NCI-H1417 treated with DMSO at 0.1 percent for 48 hours (cell line): ENCODE measurements around the gene APBA2.

Source experiments
- DNase-seq: peaks from one replicate; lab custom pipeline; 2025; lab: John Stamatoyannopoulos, UW

APBA2 gene

DNA sequence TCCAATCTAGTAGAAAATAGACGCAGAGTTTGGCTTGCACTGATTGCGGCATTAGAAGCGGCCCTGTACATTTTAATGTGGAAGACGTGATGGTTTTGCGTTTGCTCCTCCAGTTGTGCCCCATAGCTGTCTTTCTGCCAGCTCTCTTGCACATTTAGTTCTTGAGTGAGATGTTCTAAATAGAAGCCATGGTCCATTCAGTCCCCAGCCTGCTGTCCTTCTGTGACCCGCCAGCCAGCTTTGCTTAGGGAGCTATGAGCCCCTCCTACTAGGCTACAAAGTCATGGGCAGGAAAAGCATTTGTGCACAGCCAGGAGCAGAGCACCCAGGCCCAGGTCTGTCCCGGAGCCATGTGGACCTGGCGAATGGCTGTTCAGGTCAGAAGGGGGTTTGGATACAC is 50.3 kb downstream of the APBA2 start:
- no peak for DNase-seq

DNA sequence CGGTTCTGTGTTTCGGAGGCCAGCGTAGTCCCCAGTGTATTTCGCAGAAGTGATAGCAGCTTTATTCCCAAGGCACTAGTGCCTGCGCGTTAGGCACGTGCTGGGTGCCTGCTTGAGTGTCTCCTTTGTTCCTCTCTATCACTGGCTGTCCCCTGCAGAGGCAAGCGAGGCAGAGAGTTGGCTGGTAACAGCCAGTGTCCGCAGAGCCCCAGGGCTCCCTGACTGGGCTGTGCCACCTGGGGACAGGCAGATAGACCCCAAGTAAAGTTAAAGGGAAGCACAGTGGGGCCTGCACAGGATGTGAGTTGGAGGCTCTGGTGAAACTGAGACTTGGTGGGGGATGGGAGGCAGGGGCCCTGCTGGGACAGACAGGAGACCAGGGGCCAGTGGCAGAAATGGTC is 50.7 kb downstream of the APBA2 start:
- no peak for DNase-seq

GRCh38 chr15:28937271-28937670 is 51.5 kb downstream of the APBA2 start:
- no peak for DNase-seq

DNA sequence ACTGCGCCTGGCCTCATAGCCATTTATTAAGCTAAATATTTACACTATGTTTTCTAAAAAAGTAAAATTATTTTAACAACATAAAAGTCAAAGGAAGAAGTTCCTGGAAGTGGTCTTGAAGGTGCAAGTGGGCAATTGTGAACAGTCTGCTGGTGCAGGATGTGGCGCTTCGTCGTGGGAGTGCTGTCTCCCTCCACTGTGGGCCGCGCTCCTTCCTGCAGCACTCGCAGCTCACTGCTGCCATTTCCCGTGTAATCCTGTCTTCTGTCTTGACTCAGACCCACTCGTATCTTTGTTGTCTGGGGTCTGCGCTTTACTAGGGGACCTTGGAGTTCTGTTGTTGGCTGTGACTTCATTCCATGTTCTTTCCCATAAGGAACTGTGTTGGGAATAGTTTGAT is 56.3 kb downstream of the APBA2 start:
- DNase-seq = no peak

GRCh38 chr15:28942571-28942970 is 56.8 kb downstream of the APBA2 start:
- DNase-seq = no peak

DNA sequence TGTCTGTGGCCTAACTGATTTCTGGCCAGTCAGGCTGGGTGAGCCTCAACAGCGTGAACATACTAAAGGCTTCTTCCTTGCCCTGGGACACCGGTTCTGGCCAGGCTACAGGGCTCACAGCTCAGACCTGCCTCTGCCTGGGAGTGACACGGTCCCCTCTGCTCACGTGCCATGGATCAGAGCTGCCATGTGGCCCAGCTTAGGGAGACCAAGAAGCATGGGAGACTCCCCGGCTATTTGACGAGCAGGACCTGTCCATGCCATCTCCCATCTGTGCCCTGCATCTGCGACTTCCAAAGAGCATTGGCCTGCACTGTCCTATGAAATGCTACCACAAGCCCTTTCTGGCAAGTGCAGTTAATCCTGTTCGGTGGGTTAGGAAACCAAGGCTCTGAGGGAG is 57.4 kb downstream of the APBA2 start:
- no peak for DNase-seq

- no peak for DNase-seq
Observed at GRCh38 chr15:28943611-28944230, 57.9 kb downstream of the APBA2 start.

GRCh38 chr15:28944286-28944685 is 58.5 kb downstream of the APBA2 start:
- no peak for DNase-seq

DNA sequence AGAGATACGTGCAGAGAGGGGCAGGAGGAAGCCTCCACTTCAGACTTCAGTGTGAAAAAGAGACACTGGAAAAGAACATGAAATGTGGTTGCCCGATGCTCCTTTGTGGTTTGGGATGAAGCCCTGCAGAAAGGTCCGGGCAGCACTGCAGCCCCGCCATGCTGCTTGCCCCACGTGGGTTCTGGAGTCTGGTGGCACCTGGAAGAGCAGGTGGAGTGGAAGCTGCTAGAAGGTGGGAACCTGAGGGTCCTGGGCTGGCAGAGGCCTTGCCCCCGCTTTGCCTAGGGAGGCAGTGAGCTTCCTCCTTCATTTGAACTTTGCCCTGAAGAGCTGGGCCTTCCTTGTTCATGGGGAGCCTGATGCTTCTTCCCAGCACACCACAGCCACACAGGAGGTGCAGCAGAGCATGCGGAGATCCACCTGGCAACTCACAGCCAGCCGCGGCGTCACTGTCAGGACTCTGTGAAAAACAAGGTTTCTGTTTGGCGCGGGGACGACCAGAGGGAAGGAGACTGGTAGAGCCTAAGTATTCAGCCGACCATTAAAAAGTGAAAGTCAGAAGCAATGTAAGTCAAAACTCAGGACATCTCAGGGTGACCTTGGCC is 59.0 kb downstream of the APBA2 start:
- DNase-seq = no peak

- no peak for DNase-seq
Observed at GRCh38 chr15:28945626-28946230, 60.0 kb downstream of the APBA2 start.

DNA sequence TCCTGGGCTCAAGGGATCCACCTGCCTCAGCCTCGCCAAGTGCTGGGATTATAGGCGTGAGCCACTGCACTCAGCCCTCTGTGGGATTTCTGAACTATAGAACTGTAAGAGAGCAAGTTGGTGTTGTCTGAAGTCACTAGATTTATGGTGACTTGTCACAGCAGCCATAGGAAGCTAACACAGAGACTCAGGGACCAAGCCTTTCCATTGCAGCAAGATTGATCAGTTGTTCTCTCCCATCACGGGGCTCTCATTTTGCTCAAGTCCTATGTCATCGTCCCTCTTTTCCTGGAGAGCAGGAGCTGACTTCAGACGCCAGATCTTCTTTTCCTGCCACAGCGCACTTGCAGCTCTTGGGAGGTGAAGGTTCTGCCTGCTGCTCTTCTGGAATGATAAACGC is 61.0 kb downstream of the APBA2 start:
- no peak for DNase-seq

DNA sequence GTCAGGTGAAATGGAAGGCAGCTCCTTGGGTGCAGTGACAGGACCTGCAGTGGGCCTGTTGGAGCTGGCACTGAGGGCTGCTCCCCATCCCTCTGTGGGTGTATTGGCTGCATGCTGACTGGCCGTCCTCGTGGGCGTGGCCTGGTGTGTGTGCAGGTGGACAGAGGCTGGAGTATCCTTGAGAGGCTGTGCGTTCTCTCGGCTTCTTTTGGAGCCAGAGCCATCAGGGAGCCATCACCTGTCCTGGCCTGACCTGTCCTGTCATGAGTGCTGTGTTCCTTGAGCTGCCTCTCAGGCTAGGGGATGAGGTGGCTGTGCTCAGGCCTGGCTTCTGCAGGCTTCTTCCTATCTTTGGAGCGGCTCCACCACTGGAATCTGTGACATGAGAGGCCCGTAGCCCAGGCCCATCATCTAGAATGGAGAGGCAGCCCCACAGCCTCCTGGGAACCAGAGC is 61.5 kb downstream of the APBA2 start:
- no peak for DNase-seq

GRCh38 chr15:28948036-28948435 is 62.3 kb downstream of the APBA2 start:
- DNase-seq = no peak

- DNase-seq = no peak
Observed at GRCh38 chr15:28950916-28951315, 65.1 kb downstream of the APBA2 start.

- DNase-seq = no peak
Observed at GRCh38 chr15:28952666-28953491, 67.1 kb downstream of the APBA2 start.

DNA sequence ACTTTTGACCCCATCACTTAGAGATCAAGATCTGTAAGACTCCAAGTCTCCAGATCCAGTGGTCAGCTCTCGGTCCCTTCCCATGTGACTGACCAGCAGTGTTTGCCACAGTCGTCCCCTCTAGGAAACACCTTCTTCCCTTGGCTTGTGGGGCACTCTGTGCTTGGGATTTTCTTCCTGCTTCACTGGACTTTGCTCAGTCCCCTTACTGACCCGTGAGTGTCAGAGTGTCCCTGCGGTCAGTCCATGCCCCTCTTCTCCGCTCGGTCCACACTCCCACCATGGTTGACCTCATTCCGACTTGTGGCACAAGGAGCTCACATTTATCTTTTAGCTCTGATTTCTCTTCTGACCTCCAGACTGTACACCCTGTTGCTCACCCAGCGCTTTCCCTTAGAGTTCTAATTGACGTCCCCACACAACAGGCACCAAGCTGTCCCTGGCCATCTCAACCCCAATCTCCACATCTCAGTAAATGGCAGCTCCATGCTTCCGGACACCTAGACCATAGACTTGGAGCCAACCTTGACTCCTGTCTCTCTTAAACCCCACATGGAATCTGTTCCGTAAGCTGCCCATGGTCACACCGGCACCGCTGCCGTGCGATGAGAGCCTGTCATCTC is 67.9 kb downstream of the APBA2 start:
- DNase-seq = no peak

GRCh38 chr15:28954466-28955159 is 68.8 kb downstream of the APBA2 start:
- DNase-seq = no peak

DNA sequence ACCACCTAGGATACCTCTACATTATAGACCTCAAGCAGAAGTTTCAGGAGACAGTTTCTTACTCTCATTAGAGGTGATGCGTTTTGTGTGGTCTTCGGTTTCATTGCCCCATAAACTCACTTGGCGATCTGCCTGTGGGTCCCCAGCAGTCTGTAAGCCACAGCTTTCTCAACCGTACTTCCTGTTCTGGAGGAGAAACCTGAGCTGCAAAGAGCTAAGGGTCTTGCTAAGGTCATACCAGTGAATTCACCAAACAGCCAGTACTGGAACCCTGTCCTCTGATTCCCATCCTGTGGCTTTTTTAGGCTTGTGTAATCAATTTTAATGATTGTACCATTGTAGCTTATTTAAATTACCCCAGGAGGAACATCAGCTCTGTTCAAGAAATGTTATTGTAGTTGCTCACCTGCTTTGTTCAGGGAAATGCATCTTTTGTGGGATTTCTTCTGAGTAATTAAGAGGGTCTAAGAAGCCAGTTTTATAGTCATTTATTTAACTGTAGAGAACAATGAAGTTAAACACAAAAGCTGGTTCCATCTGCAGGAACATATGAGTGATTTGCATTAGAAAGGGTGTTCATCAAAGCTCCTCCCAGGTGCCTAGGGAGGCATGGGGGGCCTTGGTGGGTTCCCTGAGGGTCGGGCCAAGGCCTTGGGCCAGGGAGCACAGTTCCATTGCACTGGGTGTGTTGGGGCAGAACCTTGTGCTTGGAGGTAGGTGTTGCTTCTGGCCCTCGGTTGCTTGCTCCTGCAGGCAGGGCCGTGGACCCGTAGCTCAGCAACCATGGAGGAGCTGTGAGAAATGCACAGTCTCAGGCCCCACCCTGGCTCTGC is 69.6 kb downstream of the APBA2 start:
- no peak for DNase-seq

GRCh38 chr15:28955993-28956421 is 70.2 kb downstream of the APBA2 start:
- DNase-seq = no peak

DNA sequence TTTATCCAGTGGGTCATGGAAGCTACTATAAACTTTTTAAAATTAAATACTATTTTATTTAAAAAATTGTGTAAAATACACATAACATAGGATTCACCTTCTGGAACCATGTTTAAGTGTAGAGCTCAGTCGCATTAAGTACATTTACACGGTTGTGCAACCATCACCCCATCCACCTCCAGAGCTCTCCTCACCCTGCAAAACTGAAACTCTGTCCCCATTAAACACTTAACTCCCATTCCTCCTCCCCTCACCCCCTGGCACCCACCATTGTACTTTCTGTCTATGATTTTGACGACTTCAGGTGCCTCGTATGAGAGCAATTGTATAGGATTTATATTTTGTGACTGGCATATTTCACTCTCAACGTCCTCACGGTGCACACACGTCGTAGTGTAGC is 70.7 kb downstream of the APBA2 start:
- no peak for DNase-seq
